Ectodermal cell (in vitro differentiated cells): Measurements from ENCODE around the gene RXFP2.

Experiments used
- H3K27ac ChIP-seq: 2 replicates; pipeline ENCODE4 v1.7.0; 2013; ENCODE audit warnings: mild to moderate bottlenecking, low read depth, low read length; ENCODE audit not compliant: insufficient read depth, poor library complexity, severe bottlenecking
- H3K27me3 ChIP-seq: 2 replicates; pipeline ENCODE4 v1.7.0; 2013; ENCODE audit warnings: mild to moderate bottlenecking, low read length; ENCODE audit not compliant: insufficient read depth, control insufficient read depth, poor library complexity, severe bottlenecking
- H3K36me3 ChIP-seq: one replicate; pipeline ENCODE4 v1.7.0; 2013; ENCODE audit warnings: low read length; ENCODE audit not compliant: control insufficient read depth, insufficient read depth
- H3K4me1 ChIP-seq: one replicate; pipeline ENCODE4 v1.7.0; 2013; ENCODE audit warnings: low read length; ENCODE audit not compliant: control insufficient read depth, insufficient read depth
- H3K4me3 ChIP-seq: 2 replicates; pipeline ENCODE4 v1.7.0; 2013; ENCODE audit warnings: low read depth, low read length, control low read depth; ENCODE audit not compliant: insufficient read depth
- H3K9me3 ChIP-seq: 2 replicates; pipeline ENCODE4 v1.7.0; 2013; ENCODE audit warnings: mild to moderate bottlenecking, low read length, moderate library complexity; ENCODE audit not compliant: control insufficient read depth
- WGBS, 2 experiments: methylation state at CpG; one replicate each; pipeline ENCODE4 v1.1.7; 2013; ENCODE audit warnings: missing lambda C conversion rate in 2 of 2; 5-methylcytosine and 5-hydroxymethylcytosine counted together

RXFP2 gene

GRCh38 chr13:31786011-31786410, 46.7 kb downstream of the RXFP2 start:
- WGBS, 2 experiments, result 85 to 89% methylated on average over 7 of the region's 7 CpGs
- Histone ChIP-seq H3K9me3 (no peaks in the 10 kb centered on the region), H3K36me3 (no peaks in the 10 kb centered on the region), H3K27me3 (no peaks in the 10 kb centered on the region), H3K4me1 (no peaks in the 10 kb centered on the region), H3K27ac (no peak overlapping the region), H3K4me3 (no peak overlapping the region)

GRCh38 chr13:31790992-31791391, 51.7 kb downstream of the RXFP2 start:
- WGBS, 2 experiments, result 89 to 97% methylated on average over 2 of the region's 2 CpGs
- H3K36me3 ChIP-seq, result no peaks in the 10 kb centered on the region
- no peaks in the 10 kb centered on the region for H3K4me1 ChIP-seq
- H3K27me3 ChIP-seq, result no peaks in the 10 kb centered on the region
- no peak overlapping the region for H3K27ac ChIP-seq
- no peaks in the 10 kb centered on the region for H3K9me3 ChIP-seq
- H3K4me3 ChIP-seq, result no peak overlapping the region

GRCh38 chr13:31793246-31793645, 53.9 kb downstream of the RXFP2 start:
- no peaks in the 10 kb centered on the region for H3K36me3 ChIP-seq
- H3K9me3 ChIP-seq, result no peaks in the 10 kb centered on the region
- no peak overlapping the region for H3K27ac ChIP-seq
- no peaks in the 10 kb centered on the region for H3K4me1 ChIP-seq
- H3K27me3 ChIP-seq, result no peaks in the 10 kb centered on the region
- no peak overlapping the region for H3K4me3 ChIP-seq

GRCh38 chr13:31794452-31794851, 55.1 kb downstream of the RXFP2 start:
- Histone ChIP-seq H3K9me3 (no peaks in the 10 kb centered on the region), H3K36me3 (no peaks in the 10 kb centered on the region), H3K4me1 (no peaks in the 10 kb centered on the region), H3K27ac (no peak overlapping the region), H3K27me3 (no peaks in the 10 kb centered on the region), H3K4me3 (no peak overlapping the region)
- 91 to 96% methylated on average over 3 of the region's 3 CpGs for WGBS, 2 experiments

GRCh38 chr13:31797154-31797775, 57.9 kb downstream of the RXFP2 start:
- Histone ChIP-seq H3K36me3 (no peaks in the 10 kb centered on the region), H3K4me3 (no peak overlapping the region), H3K27ac (no peak overlapping the region), H3K27me3 (no peaks in the 10 kb centered on the region), H3K9me3 (no peaks in the 10 kb centered on the region), H3K4me1 (no peaks in the 10 kb centered on the region)
- 66 to 74% methylated on average over 5 to 6 of the region's 7 CpGs for WGBS, 2 experiments

GRCh38 chr13:31798189-31798588, 58.9 kb downstream of the RXFP2 start:
- WGBS, 2 experiments, result 92 to 93% methylated on average over 3 to 4 of the region's 4 CpGs
- H3K36me3 ChIP-seq, result no peaks in the 10 kb centered on the region
- no peaks in the 10 kb centered on the region for H3K9me3 ChIP-seq
- H3K4me3 ChIP-seq, result no peak overlapping the region
- no peak overlapping the region for H3K27ac ChIP-seq
- no peaks in the 10 kb centered on the region for H3K27me3 ChIP-seq
- H3K4me1 ChIP-seq, result no peaks in the 10 kb centered on the region

GRCh38 chr13:31801088-31801487, 61.8 kb downstream of the RXFP2 start:
- 92 to 95% methylated on average over 6 of the region's 6 CpGs for WGBS, 2 experiments
- no peaks in the 10 kb centered on the region for H3K9me3 ChIP-seq
- H3K27ac ChIP-seq, result no peak overlapping the region
- no peak overlapping the region for H3K4me3 ChIP-seq
- no peaks in the 10 kb centered on the region for H3K36me3 ChIP-seq
- H3K4me1 ChIP-seq, result no peaks in the 10 kb centered on the region
- H3K27me3 ChIP-seq, result no peaks in the 10 kb centered on the region

- WGBS, 2 experiments, result 100% methylated on average over 1 of the region's 1 CpG
- no peaks in the 10 kb centered on the region for H3K9me3 ChIP-seq
- no peak overlapping the region for H3K27ac ChIP-seq
- no peaks in the 10 kb centered on the region for H3K27me3 ChIP-seq
- no peak overlapping the region for H3K4me3 ChIP-seq
- no peaks in the 10 kb centered on the region for H3K36me3 ChIP-seq
- H3K4me1 ChIP-seq, result no peaks in the 10 kb centered on the region
Observed at GRCh38 chr13:31803311-31803710, 64.0 kb downstream of the RXFP2 start.

- Histone ChIP-seq H3K4me1 (no peaks in the 10 kb centered on the region), H3K9me3 (no peaks in the 10 kb centered on the region), H3K4me3 (no peak overlapping the region), H3K27me3 (no peaks in the 10 kb centered on the region), H3K36me3 (no peaks in the 10 kb centered on the region), H3K27ac (no peak overlapping the region)
- WGBS, 2 experiments, result 100% methylated on average over 4 of the region's 4 CpGs; no CpG with 5 or more reads in 1 of the 2 experiments
Observed at GRCh38 chr13:31805841-31806240, 66.5 kb downstream of the RXFP2 start.

GRCh38 chr13:31807090-31807541, 67.8 kb downstream of the RXFP2 start:
- Histone ChIP-seq H3K36me3 (no peaks in the 10 kb centered on the region), H3K4me3 (no peak overlapping the region), H3K27ac (no peak overlapping the region), H3K27me3 (no peaks in the 10 kb centered on the region), H3K9me3 (no peaks in the 10 kb centered on the region), H3K4me1 (no peaks in the 10 kb centered on the region)
- WGBS, 2 experiments, result 84 to 89% methylated on average over 2 of the region's 2 CpGs

GRCh38 chr13:31814536-31814935, 75.2 kb downstream of the RXFP2 start:
- Histone ChIP-seq H3K36me3 (no peaks in the 10 kb centered on the region), H3K4me1 (no peaks in the 10 kb centered on the region), H3K9me3 (no peaks in the 10 kb centered on the region), H3K27ac (no peak overlapping the region), H3K4me3 (no peak overlapping the region), H3K27me3 (no peaks in the 10 kb centered on the region)
- WGBS, 2 experiments, result 94 to 96% methylated on average over 5 of the region's 5 CpGs
